Prostate gland (tissue), 2 donors: ENCODE results near the gene CFAP221. TPM values are rescaled to one million over a fixed set of nuclear protein-coding genes. Genes with fewer than 3 reads are reported as not detected.

Source experiments
- DNase-seq: peaks from one replicate; pipeline ENCODE4 v3.0.0-alpha.2; 2019; ENCODE audit warnings: low spot score
- H3K27ac ChIP-seq, 2 donors: fragments of 200-600 bp; sonication (generic); 2 replicates each; pipeline ENCODE4 v1.5.1; 2017 to 2019
- H3K27me3 ChIP-seq: fragments of 200-600 bp; sonication (generic); replicated peaks from 2 replicates; pipeline ENCODE4 v1.5.1; 2019; ENCODE audit not compliant: insufficient read depth
- H3K36me3 ChIP-seq, 2 donors: fragments of 200-600 bp; sonication (generic); 1 replicate in 1 of 2; 2 replicates in 1 of 2; pipeline versions ENCODE4 v1.5.1 to v1.8.1; 2017 to 2019
- H3K4me1 ChIP-seq: fragments of 200-600 bp; sonication (generic); replicated peaks from 2 replicates; pipeline ENCODE4 v1.5.1; 2019
- H3K4me3 ChIP-seq, 2 donors: fragments of 200-600 bp; sonication (generic); 2 replicates each; pipeline ENCODE4 v1.5.1; 2017 to 2019
- H3K9me3 ChIP-seq: fragments of 200-600 bp; sonication (generic); 2 replicates; pipeline ENCODE4 v1.5.1; 2017
- CTCF ChIP-seq, 4 experiments: fragments of 200-600 bp in 2 of 4; fragments of 450-650 bp in 2 of 4; sonication (generic) in 2 of 4; IDR thresholded peaks; 1 replicate in 3 of 4; 2 replicates in 1 of 4; pipeline ENCODE4 v1.5.1; 2016 to 2019; ENCODE audit warnings: antibody characterized with exemption in 4 of 4, mild to moderate bottlenecking in 2 of 4, moderate library complexity in 2 of 4
- POLR2A ChIP-seq: fragments of 450-650 bp; IDR thresholded peaks from one replicate; pipeline ENCODE4 v1.6.1; 2016; ENCODE audit warnings: antibody characterized with exemption, mild to moderate bottlenecking
- POLR2AphosphoS5 ChIP-seq: sonication (generic); formaldehyde crosslinking; IDR thresholded peaks from one replicate; pipeline ENCODE4 v1.6.1; 2017; ENCODE audit warnings: antibody characterized with exemption
- WGBS: methylation state at CpG from one replicate; pipeline ENCODE4 v1.1.5; 2018; 5-methylcytosine and 5-hydroxymethylcytosine counted together
- intact Hi-C: fragments of 100-400 bp; cut with DNase I; formaldehyde crosslinking; loops from one replicate; pipeline ENCODE4 v1.14.2; 2022
- total RNA-seq, 2 donors: library from RNA; depleted of rRNA; stranded (reverse); fragments of >200 nt; gene quantifications; one replicate each; pipeline ENCODE4 v1.1.0, GENCODE V29; 2016

The CFAP221 gene
- total RNA-seq, 2 donors from 2014 or later, result 18.3 TPM; not detected in 1

- intact Hi-C loops, result no loop called here
- Histone ChIP-seq H3K9me3 (no peaks in the 10 kb centered on the region), H3K36me3 (no peaks in the 10 kb centered on the region), H3K27me3 (no peaks in the 10 kb centered on the region), H3K4me3 (no peak overlapping the region), H3K4me1 (no peaks in the 10 kb centered on the region), H3K27ac (no peak overlapping the region)
- TF ChIP-seq CTCF (IDR thresholded peaks at IDR 0.05), result no peak
- no peak for TF ChIP-seq POLR2AphosphoS5
- no peak for TF ChIP-seq POLR2A
- WGBS, result 77% methylated on average over 3 of the region's 3 CpGs
- no peak for DNase-seq
Measured at GRCh38 chr2:119574108-119574815, 30.0 kb downstream of the CFAP221 start.

GRCh38 chr2:119574864-119575263, 30.6 kb downstream of the CFAP221 start:
- TF ChIP-seq CTCF (IDR thresholded peaks at IDR 0.05), result no peak
- no peak overlapping the region for H3K4me3 ChIP-seq
- no peaks in the 10 kb centered on the region for H3K27me3 ChIP-seq
- no peaks in the 10 kb centered on the region for H3K36me3 ChIP-seq
- 64% methylated on average over 2 of the region's 2 CpGs for WGBS
- H3K27ac ChIP-seq, result no peak overlapping the region
- intact Hi-C loops, result no loop called here
- H3K4me1 ChIP-seq, result no peaks in the 10 kb centered on the region
- no peak for DNase-seq
- H3K9me3 ChIP-seq, result no peaks in the 10 kb centered on the region

- TF ChIP-seq POLR2AphosphoS5, result no peak
- TF ChIP-seq POLR2A, result no peak
- no peak for TF ChIP-seq CTCF (IDR thresholded peaks at IDR 0.05)
- no peaks in the 10 kb centered on the region for H3K4me1 ChIP-seq
- DNase-seq, result no peak
- no peak overlapping the region for H3K27ac ChIP-seq
- WGBS, result 82% methylated on average over 1 of the region's 1 CpG
- H3K4me3 ChIP-seq, result no peak overlapping the region
- H3K27me3 ChIP-seq, result no peaks in the 10 kb centered on the region
- intact Hi-C loops, result no loop called here
- H3K9me3 ChIP-seq, result no peaks in the 10 kb centered on the region
- no peaks in the 10 kb centered on the region for H3K36me3 ChIP-seq
Measured at GRCh38 chr2:119575439-119575838, 31.2 kb downstream of the CFAP221 start.

- no peak for DNase-seq
- WGBS, result 80% methylated on average over 7 of the region's 7 CpGs
- TF ChIP-seq POLR2A, result no peak
- TF ChIP-seq CTCF (IDR thresholded peaks at IDR 0.05), result no peak
- TF ChIP-seq POLR2AphosphoS5, result no peak
- intact Hi-C loops, result no loop called here
- H3K27me3 ChIP-seq, result no peaks in the 10 kb centered on the region
- H3K9me3 ChIP-seq, result no peaks in the 10 kb centered on the region
- H3K4me3 ChIP-seq, result no peak overlapping the region
- H3K36me3 ChIP-seq, result no peaks in the 10 kb centered on the region
- no peak overlapping the region for H3K27ac ChIP-seq
- H3K4me1 ChIP-seq, result no peaks in the 10 kb centered on the region
Measured at GRCh38 chr2:119579424-119580295, 35.4 kb downstream of the CFAP221 start.
